Brain microvascular endothelial cell (primary cell): ENCODE measurements around the gene CENPF.

ENCODE experiments used
- DNase-seq: peaks from one replicate; pipeline ENCODE4 v3.0.0-alpha.2; 2020
- H3K27ac ChIP-seq: fragments of 250-450 bp; sonication (Bioruptor Pico); 2 replicates; pipeline ENCODE4 v1.5.1; 2020; ENCODE audit warnings: mild to moderate bottlenecking, moderate library complexity
- H3K27me3 ChIP-seq: fragments of 250-450 bp; sonication (Bioruptor Pico); replicated peaks from 2 replicates; pipeline ENCODE4 v1.5.1; 2020; ENCODE audit warnings: mild to moderate bottlenecking
- H3K36me3 ChIP-seq: fragments of 250-450 bp; sonication (Bioruptor Pico); replicated peaks from 2 replicates; pipeline ENCODE4 v1.5.1; 2020; ENCODE audit warnings: mild to moderate bottlenecking
- H3K4me3 ChIP-seq: 2 replicates; pipeline ENCODE4 v1.5.1; 2011; ENCODE audit warnings: low read depth, mild to moderate bottlenecking, control low read depth, low read length, moderate library complexity
- in situ Hi-C: cut with HindIII; loops from 2 replicates; pipeline ENCODE4 v1.10.0; 2017; ENCODE audit warnings: low sequenced_read_pairs, low pct_ligation_motif_present
- TF ChIP-seq, protein P1 (sequence below): IDR thresholded peaks from 2 replicates; pipeline ENCODE4 v1.5.1; 2011; ENCODE audit warnings: low read depth, mild to moderate bottlenecking, moderate library complexity, low read length, control low read depth, inconsistent platforms; ENCODE audit errors: missing control alignments

The CENPF gene

DNA sequence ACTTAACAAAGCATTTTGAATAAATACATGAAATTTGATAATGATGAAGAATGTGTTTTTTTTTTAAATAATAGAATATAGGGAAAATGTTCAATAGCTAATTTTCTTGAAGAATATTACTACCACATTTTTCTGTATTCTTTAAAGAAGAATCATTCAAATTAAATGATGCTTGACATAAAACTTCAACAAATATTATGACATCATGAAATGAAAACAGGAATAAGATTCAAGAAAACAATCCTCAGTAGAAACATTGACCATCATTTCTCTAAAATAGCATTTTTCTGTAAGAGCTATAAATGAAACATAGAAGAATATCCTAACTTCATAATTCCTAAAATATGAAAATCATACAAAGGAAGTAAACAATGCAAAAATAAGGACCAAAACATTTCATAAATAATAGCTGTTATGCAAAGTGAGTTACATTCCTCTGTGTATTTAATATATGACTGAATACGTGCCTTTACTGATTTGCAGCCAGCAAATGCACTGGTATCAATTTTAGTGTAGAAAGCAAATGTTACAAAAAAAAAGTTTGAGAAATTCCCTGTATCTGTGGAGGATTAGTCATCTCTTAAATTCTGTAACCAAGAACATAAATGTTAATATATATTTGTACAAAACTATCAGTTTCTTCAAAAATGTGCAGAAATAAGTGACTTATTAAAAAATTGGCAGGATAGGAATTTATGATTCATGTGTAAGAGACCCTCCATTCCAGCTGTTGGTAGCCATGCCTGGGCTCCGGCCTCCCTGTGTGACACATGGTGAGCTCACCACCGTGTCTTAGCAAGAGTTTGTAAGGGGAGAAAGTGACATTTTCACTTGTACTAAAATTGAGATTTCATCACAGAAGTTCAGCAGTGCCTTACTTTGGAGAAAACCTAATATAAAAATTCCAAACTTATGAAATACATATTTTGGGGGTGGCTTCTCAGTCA, 36.6 kb upstream of the CENPF start:
- Histone ChIP-seq H3K27me3 (no peaks in the 10 kb centered on the region), H3K27ac (peak overlapping the region; percentile 59), H3K36me3 (no peaks in the 10 kb centered on the region), H3K4me3 (no peak overlapping the region)
- TF ChIP-seq, protein P1, sequence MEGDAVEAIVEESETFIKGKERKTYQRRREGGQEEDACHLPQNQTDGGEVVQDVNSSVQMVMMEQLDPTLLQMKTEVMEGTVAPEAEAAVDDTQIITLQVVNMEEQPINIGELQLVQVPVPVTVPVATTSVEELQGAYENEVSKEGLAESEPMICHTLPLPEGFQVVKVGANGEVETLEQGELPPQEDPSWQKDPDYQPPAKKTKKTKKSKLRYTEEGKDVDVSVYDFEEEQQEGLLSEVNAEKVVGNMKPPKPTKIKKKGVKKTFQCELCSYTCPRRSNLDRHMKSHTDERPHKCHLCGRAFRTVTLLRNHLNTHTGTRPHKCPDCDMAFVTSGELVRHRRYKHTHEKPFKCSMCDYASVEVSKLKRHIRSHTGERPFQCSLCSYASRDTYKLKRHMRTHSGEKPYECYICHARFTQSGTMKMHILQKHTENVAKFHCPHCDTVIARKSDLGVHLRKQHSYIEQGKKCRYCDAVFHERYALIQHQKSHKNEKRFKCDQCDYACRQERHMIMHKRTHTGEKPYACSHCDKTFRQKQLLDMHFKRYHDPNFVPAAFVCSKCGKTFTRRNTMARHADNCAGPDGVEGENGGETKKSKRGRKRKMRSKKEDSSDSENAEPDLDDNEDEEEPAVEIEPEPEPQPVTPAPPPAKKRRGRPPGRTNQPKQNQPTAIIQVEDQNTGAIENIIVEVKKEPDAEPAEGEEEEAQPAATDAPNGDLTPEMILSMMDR = no peak
- in situ Hi-C loops = no loop called here
- DNase-seq = peak; percentile 84

DNA sequence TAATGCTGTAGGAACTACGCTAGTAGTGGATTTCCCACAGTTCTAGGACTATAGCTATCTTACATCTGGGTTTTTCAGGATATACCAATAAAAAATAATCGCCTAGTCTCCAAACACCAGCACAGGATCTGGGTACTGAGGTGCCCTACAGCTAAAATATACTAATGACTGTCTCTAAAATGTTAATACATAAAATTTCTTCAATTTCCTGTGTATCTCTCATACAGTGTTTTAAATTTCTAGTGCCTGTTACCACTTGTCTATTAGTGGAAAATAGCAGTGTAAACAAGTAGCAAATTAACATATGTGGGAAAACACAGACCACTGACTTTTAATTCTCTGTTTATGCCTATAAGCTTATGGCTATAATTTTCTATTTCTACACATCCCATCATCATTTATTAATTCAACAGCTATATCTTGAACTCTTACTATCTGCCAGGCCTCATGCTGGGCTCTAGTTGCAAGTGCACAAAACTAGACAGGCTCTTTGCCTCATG, 35.5 kb upstream of the CENPF start:
- in situ Hi-C loops = no loop called here
- H3K27me3 ChIP-seq = no peaks in the 10 kb centered on the region
- DNase-seq = no peak
- no peak overlapping the region for H3K4me3 ChIP-seq
- TF ChIP-seq, protein P1 = no peak
- no peaks in the 10 kb centered on the region for H3K36me3 ChIP-seq
- peak overlapping the region; percentile 59 for H3K27ac ChIP-seq

DNA sequence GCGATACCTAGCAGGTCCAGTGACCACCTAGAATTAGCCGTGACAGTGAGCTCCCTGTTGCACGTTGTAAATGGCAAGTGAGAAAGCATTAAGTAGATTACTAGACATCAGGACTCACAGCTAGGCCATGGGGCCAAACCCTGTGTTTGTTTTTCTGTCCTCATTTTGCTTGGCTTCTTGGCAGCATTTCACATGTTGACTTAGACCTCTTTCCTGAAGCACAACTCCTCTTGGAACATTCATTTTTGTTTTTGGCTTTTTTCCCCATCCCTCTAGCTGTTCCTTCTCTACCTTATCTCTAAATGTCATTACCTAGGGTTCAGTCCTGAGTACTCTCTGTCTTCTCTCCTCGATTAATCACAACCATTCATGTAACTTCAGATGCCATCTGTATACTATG, 34.7 kb upstream of the CENPF start:
- in situ Hi-C loops = no loop called here
- Histone ChIP-seq H3K4me3 (no peak overlapping the region), H3K27me3 (no peaks in the 10 kb centered on the region), H3K36me3 (no peaks in the 10 kb centered on the region), H3K27ac (no peak overlapping the region)
- TF ChIP-seq, protein P1 = no peak
- no peak for DNase-seq

DNA sequence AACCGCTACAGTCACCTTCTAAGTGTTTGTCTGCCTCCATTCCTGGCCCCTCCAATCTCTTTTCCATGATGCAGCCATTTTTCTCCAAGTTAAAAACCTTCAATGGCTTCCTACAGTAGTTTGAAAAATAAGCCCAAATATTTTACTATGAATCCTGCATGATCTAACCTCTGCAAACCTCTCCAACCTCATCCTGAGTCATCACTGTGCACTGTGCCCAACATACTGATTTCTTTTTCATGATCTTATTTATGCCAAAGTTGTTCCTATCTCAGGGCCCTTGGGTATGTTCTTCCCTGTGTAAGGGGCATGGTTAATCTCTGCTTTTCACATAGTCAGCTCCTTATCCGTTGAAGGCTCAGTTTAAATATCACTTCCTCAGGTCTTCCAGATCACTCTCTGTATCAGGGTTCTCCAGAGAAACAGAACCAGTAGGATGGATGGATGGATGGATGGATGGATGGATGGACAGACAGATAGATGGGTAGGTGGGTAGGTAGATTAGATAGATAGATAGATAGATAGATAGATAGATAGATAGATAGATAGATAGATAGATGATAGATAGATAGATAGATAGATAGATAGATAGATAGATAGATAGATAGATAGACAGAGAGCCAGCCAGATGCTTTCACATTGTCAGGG, 33.5 kb upstream of the CENPF start:
- in situ Hi-C loops = no loop called here
- no peaks in the 10 kb centered on the region for H3K36me3 ChIP-seq
- peak overlapping the region; percentile 62 for H3K27ac ChIP-seq
- TF ChIP-seq, protein P1 = no peak
- DNase-seq = peak; percentile 40
- no peaks in the 10 kb centered on the region for H3K27me3 ChIP-seq
- no peak overlapping the region for H3K4me3 ChIP-seq

DNA sequence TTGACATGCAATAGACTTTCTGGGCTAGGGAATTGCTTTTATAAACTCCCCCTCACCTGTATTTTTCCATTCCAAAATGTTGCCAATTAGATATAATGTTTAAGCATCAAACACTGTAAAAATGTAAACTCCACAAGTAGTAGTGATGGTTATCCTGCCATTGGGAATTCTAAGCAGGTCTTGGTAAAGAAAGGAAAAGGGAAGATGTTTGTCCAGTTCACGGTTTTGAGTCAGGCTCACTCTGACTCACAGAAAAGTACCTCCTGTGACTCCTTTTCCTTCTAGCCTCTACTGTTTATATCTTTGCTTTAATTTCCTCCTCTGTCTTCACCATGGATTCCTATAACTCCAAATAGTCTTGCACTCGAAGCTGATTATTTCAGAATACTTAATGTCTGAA, 32.6 kb upstream of the CENPF start:
- Histone ChIP-seq H3K4me3 (no peak overlapping the region), H3K27me3 (no peaks in the 10 kb centered on the region), H3K36me3 (no peaks in the 10 kb centered on the region), H3K27ac (peak overlapping the region; percentile 62)
- TF ChIP-seq, protein P1 = no peak
- peak; percentile 57 for DNase-seq
- in situ Hi-C loops = no loop called here
